A673 (cell line): ENCODE data around the gene HSPG2. TPM values are rescaled to one million over a fixed set of nuclear protein-coding genes. Genes with fewer than 3 reads are reported as not detected.

Source experiments
- BruUV-seq: library from RNA; stranded (reverse); fragments of 400-500 nt; replicated peaks from 2 replicates; lab custom pipeline; 2021; lab: Mats Ljungman, UMichigan
- CTCF ChIA-PET: fragments of 300-600 bp; sonication (Branson Sonifier 250); formaldehyde crosslinking; loops from one replicate; lab custom pipeline; 2022; ENCODE audit warnings: antibody characterized with exemption; lab: Charles Lee
- POLR2A ChIA-PET: fragments of 300-600 bp; sonication (Branson Sonifier 250); formaldehyde crosslinking; loops from one replicate; lab custom pipeline; 2022; ENCODE audit warnings: antibody characterized with exemption; ENCODE audit not compliant: low non-redundant PET; lab: Charles Lee
- DNase-seq: peaks from one replicate; pipeline ENCODE4 v3.0.0-alpha.2; 2015; ENCODE audit warnings: low spot score
- H3K27ac ChIP-seq: fragments of 200-600 bp; sonication (generic); 2 replicates; pipeline ENCODE4 v1.5.1; 2016; ENCODE audit warnings: mixed run types, low read depth, mild to moderate bottlenecking, mixed read lengths, antibody characterized with exemption, low read length; ENCODE audit not compliant: poor library complexity, severe bottlenecking
- H3K27me3 ChIP-seq: fragments of 200-600 bp; sonication (generic); replicated peaks from 2 replicates; pipeline ENCODE4 v1.6.1; 2017; ENCODE audit warnings: mixed run types, low read depth, mild to moderate bottlenecking, mixed read lengths, antibody characterized with exemption, low read length; ENCODE audit not compliant: insufficient read depth, poor library complexity
- H3K36me3 ChIP-seq: fragments of 200-600 bp; sonication (generic); 2 replicates; pipeline ENCODE4 v1.6.1; 2016; ENCODE audit warnings: mixed run types, mild to moderate bottlenecking, mixed read lengths, antibody characterized with exemption, low read length; ENCODE audit not compliant: insufficient read depth, poor library complexity, severe bottlenecking
- H3K4me1 ChIP-seq: fragments of 200-600 bp; sonication (generic); 2 replicates; pipeline ENCODE4 v1.6.1; 2017; ENCODE audit warnings: mixed run types, mild to moderate bottlenecking, mixed read lengths, antibody characterized with exemption, low read length; ENCODE audit not compliant: insufficient read depth, poor library complexity, severe bottlenecking
- H3K4me3 ChIP-seq: fragments of 200-600 bp; sonication (generic); 2 replicates; pipeline ENCODE4 v1.5.1; 2016; ENCODE audit warnings: low read depth, mixed run types, mild to moderate bottlenecking, mixed read lengths, low read length; ENCODE audit not compliant: poor library complexity, severe bottlenecking
- H3K9me3 ChIP-seq: fragments of 200-600 bp; sonication (generic); 2 replicates; pipeline ENCODE4 v1.6.1; 2016; ENCODE audit warnings: mixed run types, low read depth, mild to moderate bottlenecking, mixed read lengths, antibody characterized with exemption, low read length; ENCODE audit not compliant: poor library complexity, severe bottlenecking
- CTCF ChIP-seq: fragments of 300-800, 200-600 bp; sonication (generic); conservative IDR thresholded peaks from 2 replicates; pipeline ENCODE4 v1.5.1; 2017; ENCODE audit warnings: low read depth, mild to moderate bottlenecking, antibody characterized with exemption, low read length, moderate library complexity, mixed read lengths
- EZH2 ChIP-seq: fragments of 200-600 bp; sonication (generic); IDR thresholded peaks from 2 replicates; pipeline ENCODE4 v1.6.1; 2017; ENCODE audit warnings: borderline replicate concordance, low read depth, mild to moderate bottlenecking, mixed read lengths, antibody characterized with exemption, low read length; ENCODE audit not compliant: poor library complexity, severe bottlenecking
- intact Hi-C: fragments of 100-400 bp; cut with micrococcal nuclease; formaldehyde crosslinking; loops from one replicate; pipeline ENCODE4 v1.10.0; 2022; ENCODE audit not compliant: unreplicated experiment
- total RNA-seq: library from RNA; stranded (reverse); gene quantifications from 2 replicates; pipeline ENCODE4 v1.2.3, GENCODE V29; 2021

HSPG2 gene
- total RNA-seq, 1 experiment from 2014 or later, result 10.4 TPM

GRCh38 chr1:21775985-21776562 is 161.0 kb downstream of the HSPG2 start:
- H3K27ac ChIP-seq, result no peak overlapping the region
- BruUV-seq, result no TSS peak
- TF ChIP-seq CTCF (no peak), EZH2 (no peak)
- intact Hi-C loops, result no loop called here
- no peak for DNase-seq
- H3K4me1 ChIP-seq, result no peaks in the 10 kb centered on the region
- H3K36me3 ChIP-seq, result no peaks in the 10 kb centered on the region
- H3K9me3 ChIP-seq, result peaks cover 6% of the 10 kb centered on the region
- no peak overlapping the region for H3K4me3 ChIP-seq
- CTCF ChIA-PET, result interaction anchor here (0.7 kb wide), 1 partner anchor 14 kb away, joined by 10 read pairs; no protein-coding TSS in a partner anchor
- H3K27me3 ChIP-seq, result no peaks in the 10 kb centered on the region
- POLR2A ChIA-PET, result no interaction called here

GRCh38 chr1:21775550-21775914 is 161.6 kb downstream of the HSPG2 start:
- CTCF ChIA-PET, result no interaction called here
- peak overlapping the region; percentile 21 for H3K27ac ChIP-seq
- no peaks in the 10 kb centered on the region for H3K36me3 ChIP-seq
- no TSS peak for BruUV-seq
- POLR2A ChIA-PET, result no interaction called here
- no peaks in the 10 kb centered on the region for H3K4me1 ChIP-seq
- no peak overlapping the region for H3K4me3 ChIP-seq
- no peaks in the 10 kb centered on the region for H3K27me3 ChIP-seq
- intact Hi-C loops, result no loop called here
- no peak for DNase-seq
- no peak for TF ChIP-seq CTCF
- TF ChIP-seq EZH2, result no peak
- peaks cover 6% of the 10 kb centered on the region for H3K9me3 ChIP-seq

- intact Hi-C loops, result no loop called here
- peaks cover 6% of the 10 kb centered on the region for H3K9me3 ChIP-seq
- H3K4me3 ChIP-seq, result no peak overlapping the region
- H3K4me1 ChIP-seq, result no peaks in the 10 kb centered on the region
- H3K36me3 ChIP-seq, result no peaks in the 10 kb centered on the region
- no peak for DNase-seq
- ChIA-PET POLR2A (no interaction called here), CTCF (no interaction called here)
- TF ChIP-seq CTCF (no peak), EZH2 (no peak)
- H3K27ac ChIP-seq, result peak overlapping the region; percentile 21
- no TSS peak for BruUV-seq
- H3K27me3 ChIP-seq, result no peaks in the 10 kb centered on the region
Measured at GRCh38 chr1:21774835-21775549, 162.1 kb downstream of the HSPG2 start.
